ENCODE data around the gene RAN. TPM values are rescaled to one million over a fixed set of nuclear protein-coding genes. Genes with fewer than 3 reads are reported as not detected.
A peak's percentile ranks its signal among the peaks of the same experiment; 100 is the strongest.

The RAN gene
- total RNA-seq, 2 experiments from 2014 or later, result 2,177 to 2,247 TPM

- Mint-ChIP-seq H3K4me3 (no peak overlapping the region), H3K4me1 (ENCODE audit: low read depth) (peaks cover 66% of the 10 kb centered on the region), H3K36me3 (ENCODE audit: low read depth) (peaks cover 53% of the 10 kb centered on the region), H3K27me3 (no peaks in the 10 kb centered on the region), H3K27ac (peak overlapping the region; percentile 7), H3K9me3 (no peaks in the 10 kb centered on the region)
- DNase-seq (no peak), ATAC-seq (no peak)
- CTCF ChIA-PET, result no interaction called here
- intact Hi-C loops (cut with micrococcal nuclease), result no loop called here
- POLR2A ChIA-PET, result interaction anchor here (0.6 to 1.6 kb wide), 5 partner anchors 31 to 49 kb away, joined by 3 to 6 read pairs (median 3); partner anchors contain the start of gene STX2
- no peak for TF ChIP-seq CTCF (IDR thresholded peaks at IDR 0.05)
These were observed 5.5 kb downstream of the RAN start for GRCh38 chr12:130877333-130877732.

GRCh38 chr12:130878193-130879185, 6.6 kb downstream of the RAN start:
- H3K27ac Mint-ChIP-seq, result no peak overlapping the region
- H3K4me1 Mint-ChIP-seq (ENCODE audit: low read depth), result peaks cover 61% of the 10 kb centered on the region
- H3K4me3 Mint-ChIP-seq, result no peak overlapping the region
- DNase-seq (no peak), ATAC-seq (no peak)
- POLR2A ChIA-PET, result interaction anchor here (0.6 to 1.6 kb wide), 8 partner anchors 11 to 51 kb away, joined by 3 to 6 read pairs (median 3); partner anchors contain the start of gene STX2
- intact Hi-C loops (cut with micrococcal nuclease), result no loop called here
- CTCF ChIA-PET, result no interaction called here
- H3K27me3 Mint-ChIP-seq, result no peaks in the 10 kb centered on the region
- no peak for TF ChIP-seq CTCF (IDR thresholded peaks at IDR 0.05)
- H3K9me3 Mint-ChIP-seq, result no peaks in the 10 kb centered on the region
- peaks cover 42% of the 10 kb centered on the region for H3K36me3 Mint-ChIP-seq (ENCODE audit: low read depth)

- no peak overlapping the region for H3K27ac Mint-ChIP-seq
- TF ChIP-seq CTCF (IDR thresholded peaks at IDR 0.05), result no peak
- peaks cover 56% of the 10 kb centered on the region for H3K4me1 Mint-ChIP-seq (ENCODE audit: low read depth)
- no peaks in the 10 kb centered on the region for H3K27me3 Mint-ChIP-seq
- POLR2A ChIA-PET, result interaction anchor here (0.6 to 1.2 kb wide), 2 partner anchors 9 to 41 kb away, joined by 4 read pairs; no protein-coding TSS in a partner anchor
- no peak overlapping the region for H3K4me3 Mint-ChIP-seq
- intact Hi-C loops (cut with micrococcal nuclease), result no loop called here
- ATAC-seq (peak; percentile 10), DNase-seq (no peak)
- peaks cover 34% of the 10 kb centered on the region for H3K36me3 Mint-ChIP-seq (ENCODE audit: low read depth)
- no peaks in the 10 kb centered on the region for H3K9me3 Mint-ChIP-seq
- CTCF ChIA-PET, result no interaction called here
These were observed 7.4 kb downstream of the RAN start for GRCh38 chr12:130879212-130879686.

GRCh38 chr12:130879781-130880389, 8.0 kb downstream of the RAN start:
- H3K27ac Mint-ChIP-seq, result peak overlapping the region; percentile 38
- DNase-seq, result peak; percentile 41
- POLR2A ChIA-PET, result interaction anchor here (0.6 to 1.3 kb wide), 6 partner anchors 9 to 150 kb away, joined by 3 to 4 read pairs (median 3); no protein-coding TSS in a partner anchor
- H3K4me1 Mint-ChIP-seq (ENCODE audit: low read depth), result peaks cover 49% of the 10 kb centered on the region
- no peaks in the 10 kb centered on the region for H3K27me3 Mint-ChIP-seq
- intact Hi-C loops (cut with micrococcal nuclease), result no loop called here
- peak; percentile 26 for ATAC-seq
- H3K36me3 Mint-ChIP-seq (ENCODE audit: low read depth), result peaks cover 28% of the 10 kb centered on the region
- no peak for TF ChIP-seq CTCF (IDR thresholded peaks at IDR 0.05)
- H3K4me3 Mint-ChIP-seq, result peak overlapping the region; percentile 62
- H3K9me3 Mint-ChIP-seq, result no peaks in the 10 kb centered on the region
- CTCF ChIA-PET, result interaction anchor here (1.9 kb wide), 1 partner anchor 53 kb away, joined by 6 read pairs; no protein-coding TSS in a partner anchor
